ENCODE results near the gene AIFM1.

GRCh38 chrX:130110379-130111219, 55.0 kb downstream of the AIFM1 start, which contains the start of gene ELF4:
- TF ChIP-seq EZH2 (optimal IDR thresholded peaks at IDR 0.05; ENCODE audit: low read depth, low read length) (no peak), CTCF (IDR thresholded peaks at IDR 0.05; ENCODE audit: low read length) (no peak), EZH2phosphoT487 (IDR thresholded peaks at IDR 0.05; ENCODE audit: low read length) (no peak)

Measured in MM.1S (cell line).